ENCODE results near the gene SLC18A3. TPM values are rescaled to one million over a fixed set of nuclear protein-coding genes. Genes with fewer than 3 reads are reported as not detected.

Gene SLC18A3
- total RNA-seq, 1 donor from 2014 or later: not detected

- intact Hi-C loops (cut with micrococcal nuclease): no loop called here
- no peak for DNase-seq (ENCODE audit: low spot score)
- no peaks in the 10 kb centered on the region for H3K4me1 Mint-ChIP-seq (ENCODE audit: low read depth)
- H3K27ac Mint-ChIP-seq: no peak overlapping the region
- H3K9me3 Mint-ChIP-seq: no peaks in the 10 kb centered on the region
- H3K36me3 Mint-ChIP-seq (ENCODE audit: low read depth): no peaks in the 10 kb centered on the region
- peaks cover 10% of the 10 kb centered on the region for H3K27me3 Mint-ChIP-seq (ENCODE audit: insufficient read depth)
- no peak overlapping the region for H3K4me3 Mint-ChIP-seq
Measured at GRCh38 chr10:49598986-49599385, 11.1 kb upstream of the SLC18A3 start.

- Mint-ChIP-seq H3K9me3 (no peaks in the 10 kb centered on the region), H3K36me3 (ENCODE audit: low read depth) (no peaks in the 10 kb centered on the region), H3K4me3 (no peak overlapping the region), H3K4me1 (ENCODE audit: low read depth) (no peaks in the 10 kb centered on the region), H3K27me3 (ENCODE audit: insufficient read depth) (peaks cover 8% of the 10 kb centered on the region), H3K27ac (no peak overlapping the region)
- DNase-seq (ENCODE audit: low spot score): no peak
- intact Hi-C loops (cut with micrococcal nuclease): no loop called here
Measured at GRCh38 chr10:49599546-49599945, 10.6 kb upstream of the SLC18A3 start.

GRCh38 chr10:49600046-49600445 is 10.1 kb upstream of the SLC18A3 start:
- Mint-ChIP-seq H3K27ac (no peak overlapping the region), H3K27me3 (ENCODE audit: insufficient read depth) (peaks cover 10% of the 10 kb centered on the region), H3K4me1 (ENCODE audit: low read depth) (no peaks in the 10 kb centered on the region), H3K9me3 (no peaks in the 10 kb centered on the region), H3K4me3 (no peak overlapping the region), H3K36me3 (ENCODE audit: low read depth) (no peaks in the 10 kb centered on the region)
- no peak for DNase-seq (ENCODE audit: low spot score)
- intact Hi-C loops (cut with micrococcal nuclease): no loop called here

- Mint-ChIP-seq H3K27me3 (ENCODE audit: insufficient read depth) (peaks cover 13% of the 10 kb centered on the region), H3K4me3 (no peak overlapping the region), H3K4me1 (ENCODE audit: low read depth) (no peaks in the 10 kb centered on the region), H3K27ac (no peak overlapping the region), H3K36me3 (ENCODE audit: low read depth) (no peaks in the 10 kb centered on the region), H3K9me3 (no peaks in the 10 kb centered on the region)
- DNase-seq (ENCODE audit: low spot score): no peak
- intact Hi-C loops (cut with micrococcal nuclease): no loop called here
Measured at GRCh38 chr10:49600781-49601400, 9.2 kb upstream of the SLC18A3 start.

- no peak for DNase-seq (ENCODE audit: low spot score)
Measured at GRCh38 chr10:49601857-49602256, 8.3 kb upstream of the SLC18A3 start.

GRCh38 chr10:49602380-49603023 is 7.6 kb upstream of the SLC18A3 start:
- H3K36me3 Mint-ChIP-seq (ENCODE audit: low read depth): no peaks in the 10 kb centered on the region

More at GRCh38 chr10:49601857-49602256, 8.3 kb upstream of the SLC18A3 start:
- no peak overlapping the region for H3K27ac Mint-ChIP-seq
- peaks cover 3% of the 10 kb centered on the region for H3K4me1 Mint-ChIP-seq (ENCODE audit: low read depth)
- no peaks in the 10 kb centered on the region for H3K9me3 Mint-ChIP-seq
- no peaks in the 10 kb centered on the region for H3K36me3 Mint-ChIP-seq (ENCODE audit: low read depth)
- intact Hi-C loops (cut with micrococcal nuclease): no loop called here
- peaks cover 15% of the 10 kb centered on the region for H3K27me3 Mint-ChIP-seq (ENCODE audit: insufficient read depth)
- no peak overlapping the region for H3K4me3 Mint-ChIP-seq

GRCh38 chr10:49605216-49605938 is 4.7 kb upstream of the SLC18A3 start:
- intact Hi-C loops (cut with micrococcal nuclease): no loop called here
- H3K9me3 Mint-ChIP-seq: no peaks in the 10 kb centered on the region
- no peak for DNase-seq (ENCODE audit: low spot score)
- H3K36me3 Mint-ChIP-seq (ENCODE audit: low read depth): peaks cover 2% of the 10 kb centered on the region
- no peak overlapping the region for H3K4me3 Mint-ChIP-seq
- peaks cover 8% of the 10 kb centered on the region for H3K4me1 Mint-ChIP-seq (ENCODE audit: low read depth)
- H3K27me3 Mint-ChIP-seq (ENCODE audit: insufficient read depth): peaks cover 34% of the 10 kb centered on the region
- no peak overlapping the region for H3K27ac Mint-ChIP-seq

More at GRCh38 chr10:49602380-49603023, 7.6 kb upstream of the SLC18A3 start:
- Mint-ChIP-seq H3K9me3 (no peaks in the 10 kb centered on the region), H3K27ac (no peak overlapping the region), H3K27me3 (ENCODE audit: insufficient read depth) (peaks cover 17% of the 10 kb centered on the region), H3K4me1 (ENCODE audit: low read depth) (peaks cover 8% of the 10 kb centered on the region), H3K4me3 (no peak overlapping the region)
- DNase-seq (ENCODE audit: low spot score): no peak
- intact Hi-C loops (cut with micrococcal nuclease): no loop called here

- Mint-ChIP-seq H3K9me3 (no peaks in the 10 kb centered on the region), H3K27ac (no peak overlapping the region), H3K36me3 (ENCODE audit: low read depth) (peaks cover 2% of the 10 kb centered on the region), H3K4me1 (ENCODE audit: low read depth) (peaks cover 8% of the 10 kb centered on the region), H3K4me3 (no peak overlapping the region), H3K27me3 (ENCODE audit: insufficient read depth) (peaks cover 36% of the 10 kb centered on the region)
- no peak for DNase-seq (ENCODE audit: low spot score)
- intact Hi-C loops (cut with micrococcal nuclease): no loop called here
Measured at GRCh38 chr10:49605939-49606509, 4.1 kb upstream of the SLC18A3 start.

- DNase-seq (ENCODE audit: low spot score): peak; percentile 72
- H3K4me3 Mint-ChIP-seq: no peak overlapping the region
- no peaks in the 10 kb centered on the region for H3K9me3 Mint-ChIP-seq
- H3K27me3 Mint-ChIP-seq (ENCODE audit: insufficient read depth): peaks cover 46% of the 10 kb centered on the region
- no peak overlapping the region for H3K27ac Mint-ChIP-seq
- peaks cover 2% of the 10 kb centered on the region for H3K36me3 Mint-ChIP-seq (ENCODE audit: low read depth)
- peaks cover 8% of the 10 kb centered on the region for H3K4me1 Mint-ChIP-seq (ENCODE audit: low read depth)
- intact Hi-C loops (cut with micrococcal nuclease): loop anchor here (1.0 kb wide), 2 partner anchors 155 to 209 kb away; partner anchors contain the start of gene OGDHL
Measured at GRCh38 chr10:49606981-49607535, 3.1 kb upstream of the SLC18A3 start.

GRCh38 chr10:49608166-49609005 is 1.7 kb upstream of the SLC18A3 start:
- H3K4me1 Mint-ChIP-seq (ENCODE audit: low read depth): peaks cover 8% of the 10 kb centered on the region
- peaks cover 52% of the 10 kb centered on the region for H3K27me3 Mint-ChIP-seq (ENCODE audit: insufficient read depth)
- peaks cover 2% of the 10 kb centered on the region for H3K36me3 Mint-ChIP-seq (ENCODE audit: low read depth)
- no peak overlapping the region for H3K4me3 Mint-ChIP-seq
- peaks cover 3% of the 10 kb centered on the region for H3K9me3 Mint-ChIP-seq
- no peak for DNase-seq (ENCODE audit: low spot score)
- no peak overlapping the region for H3K27ac Mint-ChIP-seq
- intact Hi-C loops (cut with micrococcal nuclease): no loop called here

- Mint-ChIP-seq H3K27me3 (ENCODE audit: insufficient read depth) (peaks cover 57% of the 10 kb centered on the region), H3K9me3 (peaks cover 3% of the 10 kb centered on the region), H3K4me1 (ENCODE audit: low read depth) (peaks cover 8% of the 10 kb centered on the region), H3K4me3 (no peak overlapping the region), H3K36me3 (ENCODE audit: low read depth) (peaks cover 2% of the 10 kb centered on the region), H3K27ac (no peak overlapping the region)
- intact Hi-C loops (cut with micrococcal nuclease): no loop called here
- DNase-seq (ENCODE audit: low spot score): no peak
Measured at GRCh38 chr10:49609006-49609282, 1.2 kb upstream of the SLC18A3 start.

All from activated T-helper 1 cell treated with anti-CD3 and anti-CD28 coated beads, Interleukin-12 subunit alpha, Interleukin-12 subunit beta, Interleukin-2, Interleukin-4 antibody, amounts not matched to agents 30 ng/mL and 10 ng/mL and 1 ng/mL, durations not matched to agents 14 hours and 24 hours and 36 hours (primary cell).